ENCODE measurements around the gene LRRFIP2. TPM values are rescaled to one million over a fixed set of nuclear protein-coding genes. Genes with fewer than 3 reads are reported as not detected.

Gene LRRFIP2
- total and polyA plus RNA-seq, 2 donors (not counting 1 experiment from before 2014, with no cell fraction given): 83.7 to 149 TPM

DNA sequence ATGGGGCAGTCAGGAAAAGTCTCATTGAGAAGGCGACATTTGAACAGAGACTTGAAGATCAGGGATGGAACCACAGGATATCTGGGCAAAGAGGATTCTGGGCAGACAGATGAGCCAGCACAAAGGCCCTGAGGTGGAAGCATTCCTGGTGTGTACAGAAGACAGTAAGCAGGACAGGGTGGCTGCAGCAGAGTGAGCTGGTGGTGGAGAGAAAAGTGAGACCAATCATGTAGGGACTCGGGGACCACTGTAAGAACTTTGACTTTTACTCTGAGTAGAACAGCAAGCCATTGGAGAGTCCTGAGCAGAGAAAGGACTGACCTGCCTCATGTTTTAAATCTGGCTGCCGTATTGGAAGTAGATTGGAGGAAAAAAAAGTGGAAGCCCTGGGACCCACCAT lies 29.9 kb upstream of the LRRFIP2 start:
- Histone ChIP-seq H3K4me2 (ENCODE audit: extremely low read depth, insufficient read depth, low read length) (no peak overlapping the region), H3K4me1 (ENCODE audit: control insufficient read depth, extremely low read depth, insufficient read depth, low read length) (no peaks in the 10 kb centered on the region), H4K20me1 (ENCODE audit: control insufficient read depth, extremely low read depth, insufficient read depth, low read length) (no peaks in the 10 kb centered on the region), H3K27ac (ENCODE audit: insufficient read depth, low read length) (no peak overlapping the region), H2AFZ (ENCODE audit: low read length) (no peak overlapping the region), H3K79me2 (ENCODE audit: control insufficient read depth, insufficient read depth, low read length) (no peaks in the 10 kb centered on the region), H3K9ac (ENCODE audit: insufficient read depth, low read length) (no peak overlapping the region), H3K27me3 (ENCODE audit: control insufficient read depth, insufficient read depth, low read length) (no peaks in the 10 kb centered on the region), H3K4me3 (replicated peaks in 1 of 4; ENCODE audit: control extremely low read depth in 1 of 4, insufficient read depth in 1 of 4, low read depth in 3 of 4, low read length in 4 of 4) (no peak overlapping the region), H3K36me3 (ENCODE audit: control insufficient read depth, insufficient read depth, low read length) (no peaks in the 10 kb centered on the region), H3K9me3 (ENCODE audit: control insufficient read depth, insufficient read depth, low read depth, low read length) (no peaks in the 10 kb centered on the region)
- no peak for TF ChIP-seq EZH2 (IDR thresholded peaks at IDR 0.05; ENCODE audit: low read length, missing control alignments)
- TF ChIP-seq, protein P1, sequence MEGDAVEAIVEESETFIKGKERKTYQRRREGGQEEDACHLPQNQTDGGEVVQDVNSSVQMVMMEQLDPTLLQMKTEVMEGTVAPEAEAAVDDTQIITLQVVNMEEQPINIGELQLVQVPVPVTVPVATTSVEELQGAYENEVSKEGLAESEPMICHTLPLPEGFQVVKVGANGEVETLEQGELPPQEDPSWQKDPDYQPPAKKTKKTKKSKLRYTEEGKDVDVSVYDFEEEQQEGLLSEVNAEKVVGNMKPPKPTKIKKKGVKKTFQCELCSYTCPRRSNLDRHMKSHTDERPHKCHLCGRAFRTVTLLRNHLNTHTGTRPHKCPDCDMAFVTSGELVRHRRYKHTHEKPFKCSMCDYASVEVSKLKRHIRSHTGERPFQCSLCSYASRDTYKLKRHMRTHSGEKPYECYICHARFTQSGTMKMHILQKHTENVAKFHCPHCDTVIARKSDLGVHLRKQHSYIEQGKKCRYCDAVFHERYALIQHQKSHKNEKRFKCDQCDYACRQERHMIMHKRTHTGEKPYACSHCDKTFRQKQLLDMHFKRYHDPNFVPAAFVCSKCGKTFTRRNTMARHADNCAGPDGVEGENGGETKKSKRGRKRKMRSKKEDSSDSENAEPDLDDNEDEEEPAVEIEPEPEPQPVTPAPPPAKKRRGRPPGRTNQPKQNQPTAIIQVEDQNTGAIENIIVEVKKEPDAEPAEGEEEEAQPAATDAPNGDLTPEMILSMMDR (conservative IDR thresholded peaks at IDR 0.05 in 1 of 2, IDR thresholded peaks at IDR 0.05 in 1 of 2; ENCODE audit: low read depth in 1 of 2, low read length in 2 of 2): no peak
- DNase-seq (ENCODE audit: low read depth in 2 of 2): no peak

DNA sequence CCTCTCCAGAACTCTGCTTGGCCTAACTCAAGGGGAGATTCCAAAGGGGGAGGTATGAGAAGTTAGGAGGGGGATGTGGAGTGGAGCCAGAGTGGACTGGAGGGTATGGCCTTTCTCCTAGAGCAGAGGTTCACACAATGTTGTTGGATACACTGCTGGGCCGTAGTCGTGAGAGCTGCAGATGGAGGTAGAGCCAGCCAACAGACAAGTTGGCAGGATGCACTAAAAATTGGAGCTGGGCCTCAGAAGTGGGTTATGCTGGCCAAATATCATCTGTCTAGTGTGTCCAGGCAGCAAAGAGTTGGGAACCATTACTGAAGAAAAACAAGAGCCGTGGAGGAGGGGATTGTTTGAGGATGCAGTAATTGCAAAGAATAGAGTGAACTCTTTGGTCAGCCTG lies 27.7 kb upstream of the LRRFIP2 start:
- TF ChIP-seq, protein P1 (conservative IDR thresholded peaks at IDR 0.05 in 1 of 2, IDR thresholded peaks at IDR 0.05 in 1 of 2; ENCODE audit: low read depth in 1 of 2, low read length in 2 of 2): no peak
- TF ChIP-seq EZH2 (IDR thresholded peaks at IDR 0.05; ENCODE audit: low read length, missing control alignments): no peak
- Histone ChIP-seq H3K9ac (ENCODE audit: insufficient read depth, low read length) (no peak overlapping the region), H4K20me1 (ENCODE audit: control insufficient read depth, extremely low read depth, insufficient read depth, low read length) (no peaks in the 10 kb centered on the region), H3K27me3 (ENCODE audit: control insufficient read depth, insufficient read depth, low read length) (no peaks in the 10 kb centered on the region), H3K4me2 (ENCODE audit: extremely low read depth, insufficient read depth, low read length) (no peak overlapping the region), H3K4me1 (ENCODE audit: control insufficient read depth, extremely low read depth, insufficient read depth, low read length) (peaks cover 16% of the 10 kb centered on the region), H3K4me3 (replicated peaks in 1 of 4; ENCODE audit: control extremely low read depth in 1 of 4, insufficient read depth in 1 of 4, low read depth in 3 of 4, low read length in 4 of 4) (no peak overlapping the region), H3K36me3 (ENCODE audit: control insufficient read depth, insufficient read depth, low read length) (no peaks in the 10 kb centered on the region), H3K27ac (ENCODE audit: insufficient read depth, low read length) (no peak overlapping the region), H3K9me3 (ENCODE audit: control insufficient read depth, insufficient read depth, low read depth, low read length) (no peaks in the 10 kb centered on the region), H3K79me2 (ENCODE audit: control insufficient read depth, insufficient read depth, low read length) (no peaks in the 10 kb centered on the region), H2AFZ (ENCODE audit: low read length) (no peak overlapping the region)
- peak in 1 of 2 donors; percentile 25 for DNase-seq (ENCODE audit: low read depth in 2 of 2)

DNA sequence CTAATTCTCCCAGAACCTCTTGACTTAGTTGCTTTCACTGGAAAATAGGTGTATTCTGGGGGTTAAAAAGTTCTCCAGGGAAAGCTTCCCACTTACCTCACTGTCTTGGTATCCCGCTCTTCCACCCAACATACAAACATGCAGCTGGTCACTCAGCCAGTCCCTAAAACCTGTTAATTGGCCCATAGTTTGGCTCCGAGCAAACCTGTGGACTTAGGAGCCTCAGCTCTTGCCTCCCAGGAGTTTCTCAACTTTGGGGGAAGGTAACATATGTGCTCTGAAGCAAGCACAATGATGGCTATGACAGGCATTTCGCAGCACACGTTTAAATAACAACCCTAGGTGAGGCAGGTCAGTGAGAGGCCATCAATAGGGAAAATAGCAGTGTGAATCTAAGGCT lies 25.8 kb upstream of the LRRFIP2 start:
- H3K9me3 ChIP-seq (ENCODE audit: control insufficient read depth, insufficient read depth, low read depth, low read length): no peaks in the 10 kb centered on the region
- no peak overlapping the region for H2AFZ ChIP-seq (ENCODE audit: low read length)
- TF ChIP-seq EZH2 (IDR thresholded peaks at IDR 0.05; ENCODE audit: low read length, missing control alignments): no peak
- TF ChIP-seq, protein P1 (conservative IDR thresholded peaks at IDR 0.05 in 1 of 2, IDR thresholded peaks at IDR 0.05 in 1 of 2; ENCODE audit: low read depth in 1 of 2, low read length in 2 of 2): no peak
- H4K20me1 ChIP-seq (ENCODE audit: control insufficient read depth, extremely low read depth, insufficient read depth, low read length): no peaks in the 10 kb centered on the region
- no peak overlapping the region for H3K4me3 ChIP-seq (replicated peaks in 1 of 4; ENCODE audit: control extremely low read depth in 1 of 4, insufficient read depth in 1 of 4, low read depth in 3 of 4, low read length in 4 of 4)
- H3K27me3 ChIP-seq (ENCODE audit: control insufficient read depth, insufficient read depth, low read length): no peaks in the 10 kb centered on the region
- peaks cover 16% of the 10 kb centered on the region for H3K4me1 ChIP-seq (ENCODE audit: control insufficient read depth, extremely low read depth, insufficient read depth, low read length)
- H3K4me2 ChIP-seq (ENCODE audit: extremely low read depth, insufficient read depth, low read length): no peak overlapping the region
- H3K27ac ChIP-seq (ENCODE audit: insufficient read depth, low read length): no peak overlapping the region
- peak in 1 of 2 donors; percentile 41 for DNase-seq (ENCODE audit: low read depth in 2 of 2)
- H3K36me3 ChIP-seq (ENCODE audit: control insufficient read depth, insufficient read depth, low read length): no peaks in the 10 kb centered on the region
- H3K79me2 ChIP-seq (ENCODE audit: control insufficient read depth, insufficient read depth, low read length): no peaks in the 10 kb centered on the region
- H3K9ac ChIP-seq (ENCODE audit: insufficient read depth, low read length): no peak overlapping the region

Measured in fibroblast of lung (primary cell).